PC-3 (cell line): ENCODE data around the gene GADL1.

ENCODE experiments used
- EZH2 ChIP-seq: fragments of 300-600 bp; sonication (generic); IDR thresholded peaks from one replicate; pipeline ENCODE4 v1.6.1; 2017; ENCODE audit warnings: antibody characterized with exemption, mild to moderate bottlenecking, low read length; ENCODE audit not compliant: unreplicated experiment
- EZH2phosphoT487 ChIP-seq: fragments of 300-600 bp; sonication (generic); IDR thresholded peaks from 2 replicates; pipeline ENCODE4 v1.6.1; 2018; ENCODE audit warnings: mild to moderate bottlenecking, antibody characterized with exemption, low read length, borderline replicate concordance
- TF ChIP-seq, protein P1 (sequence below): fragments of 300-600 bp; sonication (generic); conservative IDR thresholded peaks from 2 replicates; pipeline ENCODE4 v1.5.1; 2017; ENCODE audit warnings: antibody characterized with exemption, low read depth, mild to moderate bottlenecking, low read length

DNA sequence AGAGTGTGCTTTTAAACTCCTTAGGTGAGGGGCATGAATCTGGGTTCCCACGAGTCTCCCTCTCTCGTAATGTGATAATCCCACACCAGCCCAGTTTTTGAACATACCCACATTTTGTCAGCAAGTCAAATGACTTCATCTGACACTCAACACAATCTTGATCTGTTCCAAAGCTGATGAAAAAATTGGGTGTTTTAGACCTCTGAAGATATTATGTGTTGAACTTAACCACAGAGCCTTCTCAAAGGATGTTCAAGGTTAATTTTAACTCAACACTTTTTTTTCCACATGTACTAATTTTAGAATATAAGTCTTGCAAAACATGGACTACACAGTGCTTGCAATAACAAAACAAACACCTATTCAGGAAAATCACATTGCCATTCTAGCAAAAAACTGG lies 164.9 kb downstream of the GADL1 start:
- TF ChIP-seq, protein P1, sequence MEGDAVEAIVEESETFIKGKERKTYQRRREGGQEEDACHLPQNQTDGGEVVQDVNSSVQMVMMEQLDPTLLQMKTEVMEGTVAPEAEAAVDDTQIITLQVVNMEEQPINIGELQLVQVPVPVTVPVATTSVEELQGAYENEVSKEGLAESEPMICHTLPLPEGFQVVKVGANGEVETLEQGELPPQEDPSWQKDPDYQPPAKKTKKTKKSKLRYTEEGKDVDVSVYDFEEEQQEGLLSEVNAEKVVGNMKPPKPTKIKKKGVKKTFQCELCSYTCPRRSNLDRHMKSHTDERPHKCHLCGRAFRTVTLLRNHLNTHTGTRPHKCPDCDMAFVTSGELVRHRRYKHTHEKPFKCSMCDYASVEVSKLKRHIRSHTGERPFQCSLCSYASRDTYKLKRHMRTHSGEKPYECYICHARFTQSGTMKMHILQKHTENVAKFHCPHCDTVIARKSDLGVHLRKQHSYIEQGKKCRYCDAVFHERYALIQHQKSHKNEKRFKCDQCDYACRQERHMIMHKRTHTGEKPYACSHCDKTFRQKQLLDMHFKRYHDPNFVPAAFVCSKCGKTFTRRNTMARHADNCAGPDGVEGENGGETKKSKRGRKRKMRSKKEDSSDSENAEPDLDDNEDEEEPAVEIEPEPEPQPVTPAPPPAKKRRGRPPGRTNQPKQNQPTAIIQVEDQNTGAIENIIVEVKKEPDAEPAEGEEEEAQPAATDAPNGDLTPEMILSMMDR, result no peak
- TF ChIP-seq EZH2 (no peak), EZH2phosphoT487 (no peak)
